ENCODE results near the gene GGA3.
"Not testable (repeated sequence)": the region's sequence is repeated elsewhere in the genome, so short reads cannot be mapped to it uniquely, and the experiment has no call there.

DNA sequence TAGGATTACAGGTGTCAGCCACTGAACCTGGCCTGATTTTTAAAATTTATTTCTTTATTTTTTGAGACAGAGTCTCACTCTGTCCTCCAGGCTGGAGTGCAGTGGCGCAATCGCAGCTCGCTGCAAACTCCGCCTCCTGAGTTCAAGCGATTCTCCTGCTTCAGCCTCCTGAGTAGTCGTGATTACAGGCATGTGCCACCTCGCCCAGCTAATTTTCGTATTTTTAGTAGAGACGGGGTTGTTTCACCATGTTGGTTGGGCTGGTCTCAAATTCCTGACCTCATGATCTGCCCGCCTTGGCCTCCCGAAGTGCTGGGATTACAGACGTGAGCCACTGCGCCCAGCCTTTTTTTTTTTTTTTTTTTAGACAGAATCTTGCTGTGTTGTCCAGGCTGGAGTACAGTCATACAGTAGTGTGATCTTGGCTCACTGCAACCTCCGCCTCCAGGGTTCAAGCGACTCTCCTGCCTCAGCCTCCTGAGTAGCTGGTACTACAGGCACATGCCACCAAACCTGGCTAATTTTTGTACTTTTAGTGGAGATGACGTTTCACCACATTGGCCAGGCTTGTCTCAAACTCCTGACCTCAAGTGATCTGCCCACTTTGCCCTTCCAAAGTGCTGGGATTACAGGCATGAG, 31.5 kb upstream of the GGA3 start:
- TF ChIP-seq, protein P1, sequence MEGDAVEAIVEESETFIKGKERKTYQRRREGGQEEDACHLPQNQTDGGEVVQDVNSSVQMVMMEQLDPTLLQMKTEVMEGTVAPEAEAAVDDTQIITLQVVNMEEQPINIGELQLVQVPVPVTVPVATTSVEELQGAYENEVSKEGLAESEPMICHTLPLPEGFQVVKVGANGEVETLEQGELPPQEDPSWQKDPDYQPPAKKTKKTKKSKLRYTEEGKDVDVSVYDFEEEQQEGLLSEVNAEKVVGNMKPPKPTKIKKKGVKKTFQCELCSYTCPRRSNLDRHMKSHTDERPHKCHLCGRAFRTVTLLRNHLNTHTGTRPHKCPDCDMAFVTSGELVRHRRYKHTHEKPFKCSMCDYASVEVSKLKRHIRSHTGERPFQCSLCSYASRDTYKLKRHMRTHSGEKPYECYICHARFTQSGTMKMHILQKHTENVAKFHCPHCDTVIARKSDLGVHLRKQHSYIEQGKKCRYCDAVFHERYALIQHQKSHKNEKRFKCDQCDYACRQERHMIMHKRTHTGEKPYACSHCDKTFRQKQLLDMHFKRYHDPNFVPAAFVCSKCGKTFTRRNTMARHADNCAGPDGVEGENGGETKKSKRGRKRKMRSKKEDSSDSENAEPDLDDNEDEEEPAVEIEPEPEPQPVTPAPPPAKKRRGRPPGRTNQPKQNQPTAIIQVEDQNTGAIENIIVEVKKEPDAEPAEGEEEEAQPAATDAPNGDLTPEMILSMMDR (IDR thresholded peaks at IDR 0.05; ENCODE audit: low read depth, low read length, poor library complexity, severe bottlenecking), result not testable (repeated sequence)
- TF ChIP-seq EZH2phosphoT487 (IDR thresholded peaks at IDR 0.05; ENCODE audit: borderline replicate concordance, low read length), result not testable (repeated sequence)
